Lower leg skin (tissue), 3 donors: ENCODE data around the gene ANKRD34C.

Experiments
- POLR2A ChIP-seq, 2 donors: fragments of 450-650 bp; IDR thresholded peaks; one replicate each; pipeline ENCODE4 v1.6.1; 2016 to 2017; ENCODE audit warnings: antibody characterized with exemption in 2 of 2, mild to moderate bottlenecking in 1 of 2, moderate library complexity in 1 of 2
- TF ChIP-seq, protein P1 (sequence below), 3 donors: fragments of 450-650 bp; IDR thresholded peaks; one replicate each; pipeline ENCODE4 v1.5.1; 2016; ENCODE audit warnings: antibody characterized with exemption in 3 of 3, mild to moderate bottlenecking in 3 of 3, moderate library complexity in 2 of 3

DNA sequence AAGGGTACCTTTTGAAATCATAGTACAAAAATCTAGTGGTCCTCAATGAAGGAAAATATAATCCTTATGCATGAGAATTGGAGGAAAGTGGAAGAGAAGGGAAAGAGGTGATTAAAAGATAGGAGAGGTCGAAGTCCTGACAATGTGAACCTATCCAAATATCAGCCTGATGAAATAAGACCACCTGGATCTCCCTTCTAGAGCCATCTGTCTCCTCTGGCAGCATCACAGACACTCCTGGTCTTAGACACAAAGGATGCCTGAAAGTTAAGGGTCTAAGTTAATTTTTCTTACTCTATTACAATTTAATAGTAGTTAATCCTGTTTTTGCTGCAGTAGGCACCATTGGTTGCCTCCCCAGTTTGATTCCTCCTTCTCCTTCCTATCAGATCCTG is 17.3 kb downstream of the ANKRD34C start:
- TF ChIP-seq, protein P1, sequence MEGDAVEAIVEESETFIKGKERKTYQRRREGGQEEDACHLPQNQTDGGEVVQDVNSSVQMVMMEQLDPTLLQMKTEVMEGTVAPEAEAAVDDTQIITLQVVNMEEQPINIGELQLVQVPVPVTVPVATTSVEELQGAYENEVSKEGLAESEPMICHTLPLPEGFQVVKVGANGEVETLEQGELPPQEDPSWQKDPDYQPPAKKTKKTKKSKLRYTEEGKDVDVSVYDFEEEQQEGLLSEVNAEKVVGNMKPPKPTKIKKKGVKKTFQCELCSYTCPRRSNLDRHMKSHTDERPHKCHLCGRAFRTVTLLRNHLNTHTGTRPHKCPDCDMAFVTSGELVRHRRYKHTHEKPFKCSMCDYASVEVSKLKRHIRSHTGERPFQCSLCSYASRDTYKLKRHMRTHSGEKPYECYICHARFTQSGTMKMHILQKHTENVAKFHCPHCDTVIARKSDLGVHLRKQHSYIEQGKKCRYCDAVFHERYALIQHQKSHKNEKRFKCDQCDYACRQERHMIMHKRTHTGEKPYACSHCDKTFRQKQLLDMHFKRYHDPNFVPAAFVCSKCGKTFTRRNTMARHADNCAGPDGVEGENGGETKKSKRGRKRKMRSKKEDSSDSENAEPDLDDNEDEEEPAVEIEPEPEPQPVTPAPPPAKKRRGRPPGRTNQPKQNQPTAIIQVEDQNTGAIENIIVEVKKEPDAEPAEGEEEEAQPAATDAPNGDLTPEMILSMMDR (IDR thresholded peaks at IDR 0.05), result no peak
- no peak for TF ChIP-seq POLR2A (IDR thresholded peaks at IDR 0.05)
